Stimulated activated CD8-positive, alpha-beta memory T cell treated with anti-CD3 and anti-CD28 coated beads, Interleukin-4, amount 100 ng/mL, for 4 hours (primary cell): Measurements from ENCODE around the gene ACSF2.

Source experiments
- DNase-seq, 2 donors: peaks; one replicate each; pipeline ENCODE4 v3.0.0-alpha.2; 2020; ENCODE audit warnings: low read depth in 2 of 2, low spot score in 1 of 2

ACSF2 gene

DNA sequence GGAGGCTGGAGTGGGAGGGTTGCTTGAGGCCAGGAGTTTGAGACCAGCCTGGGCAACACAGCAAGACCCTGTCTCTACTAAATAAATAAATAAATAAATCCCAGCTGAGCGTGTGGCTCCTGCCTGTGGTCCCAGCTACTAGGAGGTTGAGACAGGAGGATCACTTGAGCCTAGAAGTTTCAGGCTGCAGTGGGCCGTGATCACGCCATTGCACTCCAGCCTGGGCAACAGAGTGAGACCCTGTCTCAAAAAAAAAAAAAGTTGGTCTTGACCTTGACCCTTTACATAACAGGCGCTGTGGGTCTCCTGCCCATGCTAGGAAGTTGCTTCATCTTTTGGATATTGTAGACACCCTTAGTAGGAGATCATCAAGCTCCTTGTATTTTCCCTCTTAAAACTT lies 11.4 kb downstream of the ACSF2 start:
- no peak for DNase-seq

DNA sequence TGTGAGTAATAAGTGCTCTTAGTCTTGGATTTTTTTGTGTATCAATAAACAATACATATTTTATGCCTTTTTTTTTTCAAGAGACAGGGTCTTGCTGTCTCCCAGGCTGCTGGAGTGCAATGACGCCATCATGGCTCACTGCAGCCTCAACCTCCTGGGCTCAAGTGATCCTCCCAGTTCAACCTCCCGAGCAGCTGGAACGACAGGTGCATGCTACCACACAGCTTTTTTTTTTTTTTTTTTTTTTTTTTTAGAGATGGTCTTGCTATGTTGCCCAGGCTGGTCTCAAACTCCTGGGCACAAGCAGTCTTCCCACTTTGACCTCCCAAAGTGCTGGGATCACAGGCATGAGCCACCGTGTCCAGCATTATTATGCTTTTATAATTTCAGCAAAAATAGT lies 13.0 kb downstream of the ACSF2 start:
- DNase-seq, result no peak

DNA sequence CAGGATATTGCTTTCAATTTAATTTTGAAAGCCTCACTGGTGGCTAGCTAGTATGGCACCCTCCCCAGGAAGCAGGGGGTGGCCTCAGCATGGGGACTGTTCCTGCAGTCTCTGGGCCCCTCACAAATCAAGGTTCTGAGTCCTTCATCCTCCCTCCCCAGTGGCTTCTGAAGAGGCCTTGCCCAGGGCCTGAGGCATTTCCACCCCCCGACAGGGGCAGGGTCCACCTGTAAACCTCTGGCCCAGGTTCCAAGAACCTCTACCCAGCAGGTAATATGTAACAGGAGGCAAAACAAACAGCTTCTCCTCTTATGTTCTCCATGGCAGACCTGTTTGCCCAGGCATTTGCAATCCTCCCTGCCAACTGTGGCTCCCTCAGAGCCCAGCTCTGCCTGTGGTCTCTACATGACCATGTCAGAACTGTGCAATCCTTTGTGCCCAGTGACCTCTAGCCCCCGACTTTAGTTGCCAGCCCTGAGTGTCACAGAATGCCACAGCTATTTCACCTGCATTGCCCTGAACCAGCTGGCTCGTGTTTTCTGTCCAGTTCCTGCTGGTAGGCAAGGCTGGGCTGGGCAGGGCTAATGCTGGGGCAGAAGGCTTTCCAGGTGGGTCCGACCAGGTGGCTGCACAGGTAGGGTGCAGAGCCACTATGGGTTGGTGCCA lies 14.3 kb downstream of the ACSF2 start:
- no peak for DNase-seq

DNA sequence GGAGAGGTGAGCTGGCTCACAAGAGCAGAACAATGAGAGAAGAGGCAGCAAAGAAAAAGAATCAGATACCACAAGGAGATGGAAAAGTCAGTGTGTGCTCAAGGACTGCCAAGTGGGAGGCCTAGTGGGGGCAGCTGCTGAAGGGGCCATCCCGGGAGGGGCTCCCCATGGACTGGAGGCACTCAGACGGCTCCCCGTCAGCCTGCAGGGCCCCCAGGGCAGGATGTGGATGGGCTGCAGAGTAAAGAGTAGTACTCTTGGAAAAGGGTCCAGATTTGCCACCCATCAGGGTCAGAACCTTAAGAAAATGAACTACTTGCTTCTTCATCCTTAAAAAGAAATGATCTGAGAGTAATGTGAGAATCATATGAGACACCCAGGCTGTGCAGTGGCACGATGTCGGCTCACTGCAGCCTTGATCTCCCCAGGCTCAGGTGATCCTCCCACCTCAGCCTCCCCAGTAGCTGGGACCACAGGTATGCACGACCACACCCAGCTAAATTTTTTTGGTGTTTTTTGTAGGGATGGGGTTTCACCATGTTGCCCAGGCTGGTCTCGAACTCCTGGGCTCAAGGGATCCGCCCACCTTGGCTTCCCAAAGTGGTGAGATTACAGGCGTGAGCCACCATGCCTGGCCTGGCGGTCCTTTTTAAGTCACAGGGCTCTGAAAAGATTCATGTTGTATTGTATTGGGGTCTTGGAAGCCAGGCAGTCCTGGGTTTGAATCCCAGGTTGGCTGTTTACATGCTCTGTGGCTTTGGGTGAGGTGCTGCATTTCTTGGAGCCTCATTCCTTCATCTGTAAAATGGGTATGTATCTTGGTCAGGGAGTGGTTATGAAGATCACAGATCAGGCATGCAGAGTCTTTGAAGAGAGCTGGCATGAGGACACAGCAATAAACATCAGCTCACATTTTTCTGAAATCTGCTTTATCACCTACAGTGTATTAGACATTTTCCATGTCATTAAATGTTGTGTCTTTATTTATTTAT lies 15.1 kb downstream of the ACSF2 start:
- DNase-seq, result no peak

DNA sequence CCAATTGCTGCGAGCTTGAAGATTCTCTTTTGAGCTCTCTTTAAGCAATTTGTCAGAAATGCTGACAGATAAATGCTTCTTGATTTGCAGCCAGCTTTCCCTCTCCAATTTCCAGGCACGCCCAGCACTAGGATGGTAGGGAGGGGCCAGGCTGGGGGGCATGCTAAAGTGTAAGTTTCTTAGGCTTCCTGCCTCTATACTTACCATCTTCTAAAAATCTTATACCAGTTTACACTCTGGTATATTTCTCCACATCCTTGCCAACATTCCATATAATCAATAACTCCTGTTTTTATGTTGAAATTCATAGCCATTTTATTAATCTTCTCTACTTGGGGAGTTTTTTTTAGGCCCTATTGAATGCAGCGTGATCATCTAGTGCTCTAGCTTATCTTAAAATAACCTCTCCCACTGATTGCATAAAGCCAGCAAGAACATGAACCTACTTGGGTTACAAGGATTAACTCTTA lies 17.5 kb downstream of the ACSF2 start:
- no peak for DNase-seq

DNA sequence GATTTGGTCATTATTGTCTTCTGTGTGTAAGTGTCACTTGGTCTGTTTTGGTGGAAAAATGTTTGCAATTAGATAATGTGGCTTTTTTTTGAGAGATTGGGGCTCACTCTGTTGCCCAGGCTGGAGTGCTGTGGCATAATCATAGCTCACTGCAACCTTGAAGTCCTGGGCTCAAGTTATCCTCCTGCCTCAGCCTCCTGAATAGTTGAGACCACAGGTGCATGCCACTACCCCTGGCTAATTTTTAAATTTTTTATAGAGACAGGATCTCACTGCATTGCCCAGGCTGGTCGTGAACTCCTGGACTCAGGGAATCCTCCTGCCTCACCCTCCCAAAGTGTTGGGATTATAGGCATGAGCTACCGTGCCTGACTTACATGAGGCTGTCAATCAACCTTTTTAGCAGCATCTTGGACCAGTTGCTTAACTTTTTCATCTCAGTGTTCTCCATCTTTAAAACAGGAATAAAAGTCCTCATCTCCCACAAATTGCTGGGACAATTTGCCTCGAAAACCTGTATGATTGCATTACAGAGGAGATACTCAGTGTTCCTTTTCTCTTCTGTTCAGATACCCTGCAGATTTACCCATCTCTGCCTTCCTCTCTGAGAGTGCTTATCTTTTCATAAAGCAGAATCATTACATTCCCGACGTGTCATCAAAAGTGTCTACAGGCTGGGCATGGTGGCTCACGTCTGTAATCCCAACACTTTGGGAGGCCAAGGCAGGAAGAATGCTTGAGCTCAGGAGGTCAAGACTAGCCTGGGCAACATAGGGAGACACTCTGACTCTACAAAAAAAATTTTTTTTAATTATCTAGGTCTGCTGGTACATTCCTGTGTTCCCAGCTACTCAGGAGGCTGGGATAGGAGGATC lies 19.1 kb downstream of the ACSF2 start:
- no peak for DNase-seq

DNA sequence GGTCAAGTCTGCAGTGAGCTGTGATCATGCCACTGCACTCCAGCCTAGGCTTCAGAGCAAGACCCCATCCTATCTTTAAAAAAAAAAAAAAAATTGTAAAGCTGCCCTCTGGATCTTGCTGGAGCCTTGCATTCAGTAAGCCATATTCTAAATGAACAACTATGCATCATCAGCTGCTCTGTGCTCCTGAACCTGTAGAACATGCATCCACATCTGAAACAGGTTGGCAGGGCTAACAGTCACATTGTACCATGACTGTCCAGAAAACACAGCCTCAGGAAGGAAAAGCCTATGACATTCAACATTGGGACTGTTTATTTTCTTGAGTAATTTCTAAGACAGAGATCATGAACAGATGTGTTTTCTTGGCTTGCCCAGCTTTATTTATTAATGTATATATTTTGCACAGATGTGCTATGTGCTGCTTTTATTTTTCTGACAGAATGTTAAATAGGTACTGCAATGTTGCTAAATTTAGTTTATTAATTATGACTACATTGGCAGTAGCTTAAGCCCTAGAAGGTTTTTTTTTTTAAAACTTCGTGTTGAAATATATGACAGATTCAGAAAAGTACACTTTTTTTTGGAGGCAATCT lies 19.8 kb downstream of the ACSF2 start:
- no peak for DNase-seq

DNA sequence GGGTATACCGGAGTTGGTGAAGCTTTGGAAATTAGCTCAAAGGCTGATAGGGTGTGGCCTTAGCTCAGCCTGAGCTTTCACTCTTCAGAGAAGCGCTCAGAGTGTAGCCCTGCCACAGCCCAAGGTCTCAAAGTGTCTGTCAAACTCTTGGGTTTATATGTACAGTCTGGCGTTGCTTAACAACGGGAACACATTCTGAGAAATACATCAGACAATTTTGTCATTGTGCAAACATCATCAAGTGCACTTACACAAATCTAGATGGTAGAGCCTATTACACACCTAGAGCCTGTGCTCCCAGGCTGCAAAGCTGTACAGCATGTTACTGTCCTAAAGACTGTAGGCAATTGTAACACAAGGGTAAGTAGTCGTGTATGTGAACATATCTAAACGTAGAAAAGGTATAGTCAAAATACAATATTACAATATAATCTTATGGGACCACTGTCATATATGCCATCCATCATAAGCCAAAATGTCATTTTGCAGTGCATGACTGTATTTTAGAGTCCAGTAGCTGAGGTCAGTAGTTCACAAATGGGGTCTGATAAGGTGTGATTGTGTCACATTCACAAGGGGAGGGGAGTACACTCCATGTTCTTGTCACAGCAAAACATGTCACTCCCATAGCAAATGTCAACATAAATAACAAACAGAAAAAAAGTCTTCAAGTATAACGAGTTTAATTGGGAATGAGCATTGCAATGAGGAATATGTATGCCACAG lies 22.0 kb downstream of the ACSF2 start:
- no peak for DNase-seq

DNA sequence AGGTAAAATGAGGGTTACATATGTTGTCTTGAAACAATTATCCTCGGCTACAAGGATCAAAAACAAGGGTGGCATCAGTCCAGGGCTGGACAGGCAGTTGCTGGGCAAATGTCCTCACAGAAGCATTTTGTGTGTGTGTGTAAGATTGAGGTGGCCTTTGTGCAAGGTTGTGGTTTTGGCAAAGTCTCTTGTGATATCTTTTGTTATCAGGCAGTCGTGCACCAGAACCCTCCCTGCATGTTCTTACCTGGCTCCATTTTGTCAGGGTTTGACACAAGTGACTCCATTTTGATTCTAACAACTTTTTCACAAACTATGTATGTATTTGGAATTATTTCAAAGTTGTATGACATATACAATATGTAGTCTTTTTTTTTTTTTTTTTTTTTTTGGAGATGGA lies 22.6 kb downstream of the ACSF2 start:
- no peak for DNase-seq

DNA sequence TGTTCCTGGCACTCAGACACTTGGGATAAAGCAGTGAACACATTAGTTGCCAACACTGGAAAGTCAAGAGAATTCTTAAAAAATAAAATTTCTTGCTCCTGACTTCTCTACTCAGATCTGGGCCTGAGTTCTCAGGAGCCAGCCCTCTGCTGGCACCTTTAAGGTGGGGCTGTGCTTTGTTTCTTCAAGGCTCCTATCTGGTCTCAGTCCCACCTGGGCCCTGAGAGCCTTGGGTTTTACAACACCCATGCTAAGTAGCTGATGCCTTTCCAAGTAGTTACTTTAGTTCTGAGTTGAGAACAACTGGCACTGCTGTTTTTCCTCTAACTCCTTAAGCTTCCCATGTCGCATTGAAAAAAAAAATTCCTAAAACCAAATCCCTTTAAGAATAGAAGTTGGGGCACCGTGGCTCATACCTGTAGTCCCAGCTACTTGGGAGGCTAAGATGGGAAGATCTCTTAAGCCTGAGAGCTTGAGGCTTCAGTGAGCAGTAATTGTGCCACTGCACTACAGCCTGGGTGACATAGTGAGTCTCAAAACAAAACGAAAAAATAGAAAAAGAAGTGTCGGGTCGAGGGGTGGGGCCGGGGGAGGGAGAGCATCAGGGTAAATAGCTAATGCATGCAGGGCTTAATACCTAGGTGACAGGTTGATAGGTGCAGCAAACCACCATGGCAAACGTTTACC lies 26.1 kb downstream of the ACSF2 start:
- no peak for DNase-seq

DNA sequence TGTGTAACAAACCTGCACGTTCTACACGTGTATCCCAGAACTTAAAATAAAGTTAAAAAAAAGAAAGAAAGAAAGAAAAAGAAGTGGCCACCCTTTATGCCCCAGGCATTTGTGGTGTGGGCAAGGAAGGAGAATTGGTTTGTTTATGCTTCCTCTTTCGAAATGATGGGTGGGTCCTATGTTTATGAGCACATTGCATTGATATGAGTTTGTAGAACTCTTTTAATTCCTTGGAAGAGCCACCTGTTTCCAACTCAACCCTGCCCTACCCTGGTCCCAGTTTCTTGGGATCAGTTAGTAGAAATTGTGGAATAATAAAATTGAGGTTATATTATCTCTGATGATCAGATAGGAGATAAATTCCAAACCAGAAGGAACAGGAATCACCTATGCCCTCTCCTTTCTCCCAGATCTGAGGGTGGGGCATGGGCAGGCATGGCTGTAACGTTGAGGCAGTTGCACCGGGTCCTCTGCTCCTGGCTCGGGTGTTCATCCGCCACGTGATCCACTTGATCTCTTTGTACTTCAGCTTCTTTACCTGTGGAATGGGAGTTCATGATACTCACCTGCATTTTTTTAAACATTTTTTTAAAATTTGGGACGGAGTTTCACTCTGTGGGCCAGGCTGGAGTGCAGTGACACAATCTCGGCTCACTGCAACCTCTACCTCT lies 26.7 kb downstream of the ACSF2 start:
- no peak for DNase-seq

DNA sequence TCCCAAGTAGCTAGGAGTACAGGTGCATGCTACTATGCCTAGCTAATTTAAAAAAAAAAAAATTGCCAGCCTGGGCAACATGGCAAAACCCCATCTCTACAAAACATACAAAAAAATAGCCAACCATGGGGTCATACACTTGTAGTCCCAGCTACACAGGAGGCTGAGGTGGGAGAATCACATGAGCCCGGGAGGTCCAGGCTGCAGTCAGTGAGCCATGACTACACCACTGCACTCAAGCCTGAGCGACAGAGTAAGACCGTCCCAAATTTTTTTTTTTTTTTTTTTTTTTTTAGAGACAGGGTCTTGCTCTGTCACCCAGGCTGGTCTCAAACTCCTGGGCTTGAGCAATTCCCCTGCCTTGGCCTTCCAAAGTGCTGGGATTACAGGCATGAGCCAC lies 27.9 kb downstream of the ACSF2 start:
- no peak for DNase-seq

DNA sequence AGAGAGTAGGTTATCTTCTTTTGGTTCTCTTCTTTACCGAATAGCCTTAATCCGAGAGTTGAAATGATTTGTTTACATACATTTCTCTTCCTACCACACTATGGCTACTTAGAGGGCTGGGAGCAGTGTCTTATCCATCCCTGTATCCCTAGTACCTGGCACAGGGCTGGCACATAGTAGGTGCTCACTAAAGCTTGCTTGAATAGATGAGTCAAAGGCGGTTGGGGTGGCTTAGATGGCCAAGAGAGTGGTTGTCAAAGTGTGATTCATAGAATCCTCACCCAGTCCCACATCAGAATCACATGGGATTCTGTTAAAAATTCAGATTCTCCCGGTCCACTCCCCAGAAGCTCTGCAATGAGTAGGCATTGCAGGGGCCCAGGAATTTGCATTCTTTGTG lies 31.6 kb downstream of the ACSF2 start:
- no peak for DNase-seq

DNA sequence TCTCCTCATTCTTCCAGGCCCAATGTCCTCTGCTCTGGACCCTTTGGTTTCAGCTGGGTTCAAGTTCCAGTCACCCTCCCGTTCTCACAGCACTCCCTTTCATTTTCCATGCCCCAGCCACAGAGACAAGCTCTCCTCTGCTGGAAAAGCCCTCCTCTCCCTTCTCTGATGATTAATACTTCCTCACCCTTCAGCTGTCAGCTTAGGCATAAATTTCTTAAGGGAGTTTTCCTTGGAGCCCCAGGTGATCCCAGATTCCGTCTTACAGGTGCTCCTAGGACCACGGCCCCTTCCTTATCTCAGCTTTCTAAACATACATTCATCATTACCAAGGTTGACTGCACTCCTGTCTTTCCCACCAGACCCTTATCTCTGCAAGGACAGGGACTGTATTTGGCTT lies 32.3 kb downstream of the ACSF2 start:
- DNase-seq, result no peak

DNA sequence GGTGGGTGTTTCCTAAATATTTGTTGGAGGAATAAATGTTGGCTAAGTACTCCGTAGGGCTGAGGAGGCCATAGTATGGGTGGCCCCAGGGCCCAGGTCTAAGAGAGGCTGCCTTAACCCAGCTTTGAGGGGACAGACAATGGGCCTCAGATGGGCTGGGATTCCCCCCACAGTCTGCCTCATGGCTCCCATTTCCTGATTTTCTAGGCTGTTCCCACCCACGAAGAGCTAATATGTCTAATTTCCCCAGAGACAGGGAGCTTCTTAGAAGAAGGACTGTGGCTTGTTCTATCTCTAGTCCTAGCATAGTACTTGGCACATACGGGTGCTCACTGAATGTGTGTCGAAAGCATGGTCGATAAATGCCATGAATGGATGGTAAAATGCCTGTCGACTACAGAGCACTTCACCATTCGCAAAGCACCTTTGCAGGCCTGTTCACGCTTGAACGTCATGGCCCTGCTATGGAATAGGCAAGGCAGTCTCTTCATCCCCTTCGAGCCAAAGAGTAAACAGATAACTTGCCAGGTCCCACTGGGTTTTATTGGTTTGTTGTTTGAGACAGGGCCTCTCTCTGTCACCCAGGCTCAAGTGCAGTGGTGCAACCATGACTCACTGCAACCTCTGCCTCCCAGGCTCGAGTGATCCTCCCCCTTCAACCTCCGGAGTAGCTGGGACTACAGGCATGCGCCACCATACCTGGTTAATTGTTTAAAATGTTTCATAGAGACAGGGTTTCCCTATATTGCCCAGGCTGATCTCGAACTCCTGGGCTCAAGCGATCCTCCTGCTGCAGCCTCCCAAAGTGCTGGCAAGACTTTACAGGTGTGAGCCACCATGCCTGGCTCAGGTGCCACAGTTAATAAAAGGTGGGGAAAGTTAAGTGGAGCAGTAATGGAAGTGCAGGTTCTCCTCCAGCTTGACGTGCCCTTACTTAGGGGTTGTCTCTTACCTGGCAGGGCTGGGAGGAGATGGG lies 33.0 kb downstream of the ACSF2 start:
- no peak for DNase-seq

DNA sequence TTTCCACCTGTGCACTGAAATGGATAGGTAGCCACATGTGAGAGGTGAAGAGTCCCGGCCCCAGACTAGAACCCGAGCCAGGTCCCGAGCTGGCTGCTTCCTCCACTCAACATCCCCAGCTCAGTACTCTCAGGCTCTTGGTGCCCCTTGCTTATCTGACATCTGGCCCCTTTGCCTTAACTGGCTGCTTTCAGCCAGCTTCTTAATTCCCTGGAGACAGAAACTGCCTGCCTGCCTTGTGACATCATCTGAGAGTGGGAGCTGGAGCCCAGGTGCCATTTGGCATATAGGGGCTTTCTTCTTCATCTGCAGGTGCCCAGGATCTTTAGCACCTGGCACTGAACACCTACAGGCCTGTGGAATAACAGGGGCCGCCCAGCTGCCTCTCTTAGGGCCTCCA lies 33.7 kb downstream of the ACSF2 start:
- no peak for DNase-seq

DNA sequence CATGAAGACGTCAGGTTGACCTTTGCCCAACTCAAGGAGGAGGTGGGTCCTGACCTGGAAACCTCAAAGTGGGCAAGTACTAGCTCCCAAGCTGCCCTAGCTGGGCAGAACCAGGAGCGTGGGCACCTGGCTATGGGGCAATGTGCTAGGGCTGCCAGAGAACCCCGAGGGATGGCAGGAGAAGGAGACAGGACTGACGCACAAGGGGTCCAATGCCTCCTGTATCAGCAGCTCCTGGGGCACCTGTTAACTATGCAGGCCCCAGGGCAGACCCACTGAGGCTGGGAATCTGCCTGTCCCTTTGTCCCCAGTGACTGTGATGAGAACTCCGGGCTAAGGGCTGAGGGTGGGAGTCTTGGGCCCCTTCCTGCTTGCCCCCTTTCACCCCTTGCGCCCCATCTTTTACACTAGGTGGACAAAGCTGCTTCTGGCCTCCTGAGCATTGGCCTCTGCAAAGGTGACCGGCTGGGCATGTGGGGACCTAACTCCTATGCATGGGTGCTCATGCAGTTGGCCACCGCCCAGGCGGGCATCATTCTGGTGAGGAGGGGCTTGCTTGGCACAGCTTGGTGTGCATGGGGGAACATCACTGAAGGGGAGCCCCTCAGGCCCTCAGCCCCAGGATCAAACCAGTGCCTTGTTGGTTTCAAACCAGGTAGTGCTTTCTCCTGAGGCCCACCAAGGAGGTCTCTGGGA lies 35.0 kb downstream of the ACSF2 start:
- no peak for DNase-seq
